ENCODE data around the gene SYT9. TPM values are rescaled to one million over a fixed set of nuclear protein-coding genes. Genes with fewer than 3 reads are reported as not detected.

The SYT9 gene
- polyA plus RNA-seq, 1 of the 3 experiments (the other 2 are of a cell fraction) = 0.10 TPM

- H3K9me2 ChIP-seq = no peaks in the 10 kb centered on the region
- H3F3A ChIP-seq (replicated peaks; ENCODE audit: insufficient read depth) = no peaks in the 10 kb centered on the region
- no peak for DNase-seq
- ChIA-PET CTCF (interaction anchor here (1.2 to 1.9 kb wide), 2 partner anchors 14 to 87 kb away, joined by 3 to 4 read pairs; no protein-coding TSS in a partner anchor), POLR2A (no interaction called here)
- H2AFZ ChIP-seq (ENCODE audit: low read depth) = no peak overlapping the region
- H3K9ac ChIP-seq = no peak overlapping the region
- H3K4me1 ChIP-seq (ENCODE audit: control insufficient read depth in 1 of 2, insufficient read depth in 2 of 2, low read depth in 1 of 2, low read length in 1 of 2) = peaks cover 0 to 2% of the 10 kb centered on the region in 2 experiments; a peak in 1 of 4 replicates
- TF ChIP-seq, protein P1, sequence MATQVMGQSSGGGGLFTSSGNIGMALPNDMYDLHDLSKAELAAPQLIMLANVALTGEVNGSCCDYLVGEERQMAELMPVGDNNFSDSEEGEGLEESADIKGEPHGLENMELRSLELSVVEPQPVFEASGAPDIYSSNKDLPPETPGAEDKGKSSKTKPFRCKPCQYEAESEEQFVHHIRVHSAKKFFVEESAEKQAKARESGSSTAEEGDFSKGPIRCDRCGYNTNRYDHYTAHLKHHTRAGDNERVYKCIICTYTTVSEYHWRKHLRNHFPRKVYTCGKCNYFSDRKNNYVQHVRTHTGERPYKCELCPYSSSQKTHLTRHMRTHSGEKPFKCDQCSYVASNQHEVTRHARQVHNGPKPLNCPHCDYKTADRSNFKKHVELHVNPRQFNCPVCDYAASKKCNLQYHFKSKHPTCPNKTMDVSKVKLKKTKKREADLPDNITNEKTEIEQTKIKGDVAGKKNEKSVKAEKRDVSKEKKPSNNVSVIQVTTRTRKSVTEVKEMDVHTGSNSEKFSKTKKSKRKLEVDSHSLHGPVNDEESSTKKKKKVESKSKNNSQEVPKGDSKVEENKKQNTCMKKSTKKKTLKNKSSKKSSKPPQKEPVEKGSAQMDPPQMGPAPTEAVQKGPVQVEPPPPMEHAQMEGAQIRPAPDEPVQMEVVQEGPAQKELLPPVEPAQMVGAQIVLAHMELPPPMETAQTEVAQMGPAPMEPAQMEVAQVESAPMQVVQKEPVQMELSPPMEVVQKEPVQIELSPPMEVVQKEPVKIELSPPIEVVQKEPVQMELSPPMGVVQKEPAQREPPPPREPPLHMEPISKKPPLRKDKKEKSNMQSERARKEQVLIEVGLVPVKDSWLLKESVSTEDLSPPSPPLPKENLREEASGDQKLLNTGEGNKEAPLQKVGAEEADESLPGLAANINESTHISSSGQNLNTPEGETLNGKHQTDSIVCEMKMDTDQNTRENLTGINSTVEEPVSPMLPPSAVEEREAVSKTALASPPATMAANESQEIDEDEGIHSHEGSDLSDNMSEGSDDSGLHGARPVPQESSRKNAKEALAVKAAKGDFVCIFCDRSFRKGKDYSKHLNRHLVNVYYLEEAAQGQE (IDR thresholded peaks at IDR 0.05; ENCODE audit: low read depth, low read length) = no peak
- no peak overlapping the region for H3K4me2 ChIP-seq
- no peaks in the 10 kb centered on the region for H4K20me1 ChIP-seq (ENCODE audit: insufficient read depth)
- no peak overlapping the region for H3K27ac ChIP-seq (ENCODE audit: low read depth in 2 of 2, low read length in 1 of 2)
- WGBS (ENCODE audit: low lambda C conversion rate) = 39% methylated on average over 3 of the region's 3 CpGs
- H3K4me3 ChIP-seq (ENCODE audit: low read depth in 2 of 2, low read length in 1 of 2) = no peak overlapping the region
- H3K79me2 ChIP-seq (ENCODE audit: insufficient read depth) = no peaks in the 10 kb centered on the region
- H3K27me3 ChIP-seq (ENCODE audit: insufficient read depth) = no peaks in the 10 kb centered on the region
- H3K9me3 ChIP-seq = no peaks in the 10 kb centered on the region
- no peaks in the 10 kb centered on the region for H3K36me3 ChIP-seq (replicated peaks in 1 of 2; ENCODE audit: control insufficient read depth in 1 of 2, insufficient read depth in 2 of 2, low read length in 1 of 2)
These were observed 232.9 kb downstream of the SYT9 start for GRCh38 chr11:7484645-7485044.

DNA sequence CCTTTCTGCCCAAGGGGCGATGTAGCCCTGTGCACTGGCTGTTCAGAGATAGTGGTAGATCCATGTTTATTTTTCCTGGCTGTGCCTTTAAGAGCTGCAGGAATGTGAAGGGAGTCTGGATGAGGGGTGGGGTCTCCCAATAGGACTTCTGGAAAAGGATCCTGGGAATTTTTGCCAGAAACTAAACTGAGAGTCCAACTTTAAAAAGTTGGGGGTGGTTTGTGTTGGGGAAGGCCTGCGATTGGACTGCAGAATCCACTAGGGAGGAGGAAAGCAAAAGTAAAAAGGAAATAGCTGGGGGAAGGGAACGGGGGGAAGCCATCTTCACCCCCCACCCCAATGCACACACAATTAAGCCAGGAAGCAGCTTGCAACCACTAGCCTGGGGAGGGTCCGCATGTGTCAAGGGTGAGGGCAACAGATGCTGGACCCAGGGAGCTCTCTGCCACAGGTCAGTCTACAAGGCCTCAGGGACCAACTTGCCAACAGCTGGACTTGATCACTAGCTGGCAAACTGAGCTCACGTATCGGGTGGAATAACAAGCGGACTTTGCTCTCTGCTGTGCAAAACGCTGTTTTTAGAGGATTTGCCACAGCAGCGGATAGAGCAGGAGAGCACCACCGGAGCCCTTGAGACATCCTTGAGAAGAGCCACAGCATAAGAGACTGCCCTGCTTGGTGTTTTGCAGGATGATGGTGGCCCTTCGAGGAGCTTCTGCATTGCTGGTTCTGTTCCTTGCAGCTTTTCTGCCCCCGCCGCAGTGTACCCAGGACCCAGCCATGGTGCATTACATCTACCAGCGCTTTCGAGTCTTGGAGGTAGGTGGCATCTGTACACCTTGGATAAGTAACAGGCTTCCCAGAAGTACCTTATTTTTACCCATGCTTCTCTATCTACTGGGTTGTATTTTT, 233.7 kb downstream of the SYT9 start, which contains the start of gene OLFML1:
TSS of gene OLFML1 (plus strand) at position 321 of the 912 bp plus-strand sequence. CDS start at position 691, 370 bp downstream.
- Histone ChIP-seq H4K20me1 (ENCODE audit: insufficient read depth) (no peaks in the 10 kb centered on the region), H3K9ac (no peak within 1 kb of the TSS), H3K4me2 (no peak within 1 kb of the TSS), H3K36me3 (replicated peaks in 1 of 2; ENCODE audit: control insufficient read depth in 1 of 2, insufficient read depth in 2 of 2, low read length in 1 of 2) (no peaks in the 10 kb centered on the region), H3K27me3 (ENCODE audit: insufficient read depth) (no peaks in the 10 kb centered on the region), H3F3A (replicated peaks; ENCODE audit: insufficient read depth) (no peaks in the 10 kb centered on the region), H3K4me3 (ENCODE audit: low read depth in 2 of 2, low read length in 1 of 2) (no peak within 1 kb of the TSS), H3K4me1 (ENCODE audit: control insufficient read depth in 1 of 2, insufficient read depth in 2 of 2, low read depth in 1 of 2, low read length in 1 of 2) (peaks cover 0 to 2% of the 10 kb centered on the region in 2 experiments; a peak in 1 of 4 replicates), H3K27ac (ENCODE audit: low read depth in 2 of 2, low read length in 1 of 2) (no peak within 1 kb of the TSS), H3K9me3 (no peaks in the 10 kb centered on the region), H3K79me2 (ENCODE audit: insufficient read depth) (no peaks in the 10 kb centered on the region), H2AFZ (ENCODE audit: low read depth) (no peak within 1 kb of the TSS), H3K9me2 (no peaks in the 10 kb centered on the region)
- WGBS (ENCODE audit: low lambda C conversion rate) = 60% methylated on average over 14 of the region's 15 CpGs
- ChIA-PET POLR2A (no interaction called here), CTCF (interaction anchor here (0.6 to 1.9 kb wide), 6 partner anchors 12 to 86 kb away, joined by 3 to 4 read pairs (median 4); partner anchors contain the start of gene PPFIBP2)
- no peak for DNase-seq
- TF ChIP-seq, protein P2, sequence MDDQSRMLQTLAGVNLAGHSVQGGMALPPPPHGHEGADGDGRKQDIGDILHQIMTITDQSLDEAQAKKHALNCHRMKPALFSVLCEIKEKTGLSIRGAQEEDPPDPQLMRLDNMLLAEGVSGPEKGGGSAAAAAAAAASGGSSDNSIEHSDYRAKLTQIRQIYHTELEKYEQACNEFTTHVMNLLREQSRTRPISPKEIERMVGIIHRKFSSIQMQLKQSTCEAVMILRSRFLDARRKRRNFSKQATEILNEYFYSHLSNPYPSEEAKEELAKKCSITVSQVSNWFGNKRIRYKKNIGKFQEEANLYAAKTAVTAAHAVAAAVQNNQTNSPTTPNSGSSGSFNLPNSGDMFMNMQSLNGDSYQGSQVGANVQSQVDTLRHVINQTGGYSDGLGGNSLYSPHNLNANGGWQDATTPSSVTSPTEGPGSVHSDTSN (IDR thresholded peaks at IDR 0.05) = no peak
- no peak for TF ChIP-seq NRF1 (IDR thresholded peaks at IDR 0.05; ENCODE audit: low read depth, low read length)
- TF ChIP-seq POLR2AphosphoS5 (IDR thresholded peaks at IDR 0.05; ENCODE audit: low read depth, low read length) = no peak
- TF ChIP-seq NFIC (IDR thresholded peaks at IDR 0.05; ENCODE audit: borderline replicate concordance) = no peak
- TF ChIP-seq TEAD4 (IDR thresholded peaks at IDR 0.05; ENCODE audit: borderline replicate concordance, insufficient read depth) = no peak
- TF ChIP-seq GABPA (IDR thresholded peaks at IDR 0.05; ENCODE audit: low read depth) = no peak
- TF ChIP-seq CHD2 (IDR thresholded peaks at IDR 0.05; ENCODE audit: low read length, partially characterized antibody) = no peak
- no peak for TF ChIP-seq TAF1 (IDR thresholded peaks at IDR 0.05; ENCODE audit: borderline replicate concordance, low read depth, low read length)
- TF ChIP-seq, protein P1 (IDR thresholded peaks at IDR 0.05; ENCODE audit: low read depth, low read length) = no peak
- no peak for TF ChIP-seq GATA2 (CRISPR knock-in tag; IDR thresholded peaks at IDR 0.05)
- no peak for TF ChIP-seq SIN3A (IDR thresholded peaks at IDR 0.05; ENCODE audit: borderline replicate concordance, low read depth, low read length)
- no peak for TF ChIP-seq RAD21 (IDR thresholded peaks at IDR 0.05; ENCODE audit: low read length)
- TF ChIP-seq RXRA (IDR thresholded peaks at IDR 0.05; ENCODE audit: borderline replicate concordance, low read depth) = no peak
- no peak for TF ChIP-seq ELF1 (IDR thresholded peaks at IDR 0.05)
- TF ChIP-seq, protein P3, sequence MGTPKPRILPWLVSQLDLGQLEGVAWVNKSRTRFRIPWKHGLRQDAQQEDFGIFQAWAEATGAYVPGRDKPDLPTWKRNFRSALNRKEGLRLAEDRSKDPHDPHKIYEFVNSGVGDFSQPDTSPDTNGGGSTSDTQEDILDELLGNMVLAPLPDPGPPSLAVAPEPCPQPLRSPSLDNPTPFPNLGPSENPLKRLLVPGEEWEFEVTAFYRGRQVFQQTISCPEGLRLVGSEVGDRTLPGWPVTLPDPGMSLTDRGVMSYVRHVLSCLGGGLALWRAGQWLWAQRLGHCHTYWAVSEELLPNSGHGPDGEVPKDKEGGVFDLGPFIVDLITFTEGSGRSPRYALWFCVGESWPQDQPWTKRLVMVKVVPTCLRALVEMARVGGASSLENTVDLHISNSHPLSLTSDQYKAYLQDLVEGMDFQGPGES (IDR thresholded peaks at IDR 0.05; ENCODE audit: low read depth, low read length) = no peak
- TF ChIP-seq JUND (IDR thresholded peaks at IDR 0.05) = no peak
